HG02610 (cell line): Measurements from ENCODE around the gene ANKZF1.

ENCODE experiments used
- ATAC-seq: cut with Tn5 transposase; IDR thresholded peaks from one replicate; pipeline ENCODE4 v1.9.1; 2021; ENCODE audit warnings: mild to moderate bottlenecking, moderate library complexity; ENCODE audit not compliant: unreplicated experiment

Gene ANKZF1

GRCh38 chr2:219207884-219208740 is 21.5 kb upstream of the ANKZF1 start:
- no peak for ATAC-seq

GRCh38 chr2:219209236-219210195 is 20.1 kb upstream of the ANKZF1 start:
- no peak for ATAC-seq

GRCh38 chr2:219210196-219210885 is 19.3 kb upstream of the ANKZF1 start:
- no peak for ATAC-seq

- no peak for ATAC-seq
Observed at GRCh38 chr2:219210886-219211362, 18.7 kb upstream of the ANKZF1 start.

- ATAC-seq = no peak
Observed at GRCh38 chr2:219213026-219213415, 16.6 kb upstream of the ANKZF1 start.

- no peak for ATAC-seq
Observed at GRCh38 chr2:219213486-219214071, 16.0 kb upstream of the ANKZF1 start.

GRCh38 chr2:219214141-219214540 is 15.5 kb upstream of the ANKZF1 start:
- ATAC-seq = no peak

- no peak for ATAC-seq
Observed at GRCh38 chr2:219214786-219215185, 14.8 kb upstream of the ANKZF1 start.

- no peak for ATAC-seq
Observed at GRCh38 chr2:219215871-219216534, 13.6 kb upstream of the ANKZF1 start.

- no peak for ATAC-seq
Observed at GRCh38 chr2:219216535-219216915, 13.1 kb upstream of the ANKZF1 start.

- no peak for ATAC-seq
Observed at GRCh38 chr2:219218217-219218731, 11.3 kb upstream of the ANKZF1 start.

GRCh38 chr2:219218732-219219701 is 10.6 kb upstream of the ANKZF1 start, which contains the start of gene ABCB6:
TSS of gene ABCB6 (minus strand) at chr2:219218958. CDS start at chr2:219218673, 285 bp downstream.
- peak; percentile 78 for ATAC-seq

- ATAC-seq = no peak
Observed at GRCh38 chr2:219219784-219220532, 9.6 kb upstream of the ANKZF1 start.

- ATAC-seq = no peak
Observed at GRCh38 chr2:219220652-219221402, 8.8 kb upstream of the ANKZF1 start.

GRCh38 chr2:219221957-219222518 is 7.6 kb upstream of the ANKZF1 start:
- no peak for ATAC-seq

- no peak for ATAC-seq
Observed at GRCh38 chr2:219223831-219224610, 5.6 kb upstream of the ANKZF1 start.
